CD4-positive, alpha-beta T cell (primary cell): Measurements from ENCODE around the gene KRTAP4-3. TPM values are rescaled to one million over a fixed set of nuclear protein-coding genes. Genes with fewer than 3 reads are reported as not detected.

Experiments used
- ATAC-seq: fragments of 200-7000 bp; cut with Tn5 transposase; one replicate; pipeline ENCODE4 v1.10.0; 2022; ENCODE audit warnings: mild to moderate bottlenecking; ENCODE audit not compliant: poor library complexity
- CTCF ChIA-PET: fragments of 350-600 bp; sonication (Branson Sonifier 250); formaldehyde crosslinking; loops from one replicate; lab custom pipeline; 2021; ENCODE audit warnings: antibody characterized with exemption, inconsistent platforms; lab: Charles Lee
- POLR2A ChIA-PET: fragments of 350-600 bp; sonication (Branson Sonifier 250); formaldehyde crosslinking; loops from one replicate; lab custom pipeline; 2021; ENCODE audit warnings: antibody characterized with exemption, inconsistent platforms; lab: Charles Lee
- DNase-seq, 14 experiments: peaks; one replicate each; pipeline ENCODE4 v3.0.0-alpha.2; 2013 to 2020; ENCODE audit warnings: mixed read lengths in 2 of 14
- H3K27ac ChIP-seq, 2 donors: one replicate each; pipeline versions ENCODE4 v1.5.1 to v1.7.0; 2013; ENCODE audit warnings: low read length in 2 of 2, low read depth in 1 of 2, mild to moderate bottlenecking in 1 of 2
- H3K27me3 ChIP-seq, 2 experiments: 1 replicate in 1 of 2; 2 replicates in 1 of 2; pipeline versions ENCODE4 v1.6.1 to v1.7.0; 2013; ENCODE audit warnings: low read length in 2 of 2, control low read depth in 1 of 2, mild to moderate bottlenecking in 1 of 2, moderate library complexity in 1 of 2; ENCODE audit not compliant: insufficient read depth in 2 of 2, control insufficient read depth in 1 of 2
- H3K36me3 ChIP-seq: one replicate; pipeline ENCODE4 v1.6.1; 2013; ENCODE audit warnings: low read length, control low read depth; ENCODE audit not compliant: insufficient read depth
- H3K4me1 ChIP-seq: one replicate; pipeline ENCODE4 v1.6.1; 2013; ENCODE audit warnings: low read length, control low read depth; ENCODE audit not compliant: insufficient read depth
- H3K4me3 ChIP-seq: one replicate; pipeline ENCODE4 v1.5.1; 2013; ENCODE audit warnings: mild to moderate bottlenecking, low read length, moderate library complexity
- H3K9me3 ChIP-seq, 2 experiments: 1 replicate in 1 of 2; 2 replicates in 1 of 2; pipeline versions ENCODE4 v1.6.1 to v1.7.0; 2013; ENCODE audit warnings: low read length in 2 of 2, mild to moderate bottlenecking in 2 of 2, control low read depth in 1 of 2, moderate library complexity in 1 of 2; ENCODE audit not compliant: control insufficient read depth in 1 of 2, insufficient read depth in 1 of 2
- H3K27ac Mint-ChIP-seq: one replicate; pipeline ENCODE4 v1.8.0; 2020; ENCODE audit warnings: mixed read lengths
- H3K27me3 Mint-ChIP-seq: one replicate; pipeline ENCODE4 v1.8.0; 2021; ENCODE audit warnings: mixed read lengths
- H3K36me3 Mint-ChIP-seq: one replicate; pipeline ENCODE4 v1.8.0; 2021; ENCODE audit warnings: low read depth, mixed read lengths
- H3K4me1 Mint-ChIP-seq: one replicate; pipeline ENCODE4 v1.8.0; 2021; ENCODE audit warnings: low read depth, mixed read lengths
- H3K4me3 Mint-ChIP-seq: one replicate; pipeline ENCODE4 v1.8.0; 2020; ENCODE audit warnings: mild to moderate bottlenecking, mixed read lengths
- H3K9me3 Mint-ChIP-seq: one replicate; pipeline ENCODE4 v1.8.0; 2020; ENCODE audit warnings: mixed read lengths
- CTCF ChIP-seq: fragments of 200-600 bp; IDR thresholded peaks from one replicate; pipeline ENCODE4 v1.8.0; 2022; ENCODE audit warnings: antibody characterized with exemption, mild to moderate bottlenecking
- intact Hi-C, 2 experiments: fragments of 100-400 bp; cut with DNase I in 1 of 2; cut with micrococcal nuclease in 1 of 2; formaldehyde crosslinking; loops; one replicate each; pipeline versions ENCODE4 v1.15.1 to v1.9.0; 2023 to 2025; cut with DNase I, micrococcal nuclease
- total RNA-seq, 174 experiments: library from RNA in 2 of 174; stranded (reverse) in 2 of 174; gene quantifications; one replicate each; pipeline ENCODE4 v1.2.3 and lab custom pipeline; 2021 to 2026

Gene KRTAP4-3
- total RNA-seq, 2 experiments from 2014 or later: not detected

DNA sequence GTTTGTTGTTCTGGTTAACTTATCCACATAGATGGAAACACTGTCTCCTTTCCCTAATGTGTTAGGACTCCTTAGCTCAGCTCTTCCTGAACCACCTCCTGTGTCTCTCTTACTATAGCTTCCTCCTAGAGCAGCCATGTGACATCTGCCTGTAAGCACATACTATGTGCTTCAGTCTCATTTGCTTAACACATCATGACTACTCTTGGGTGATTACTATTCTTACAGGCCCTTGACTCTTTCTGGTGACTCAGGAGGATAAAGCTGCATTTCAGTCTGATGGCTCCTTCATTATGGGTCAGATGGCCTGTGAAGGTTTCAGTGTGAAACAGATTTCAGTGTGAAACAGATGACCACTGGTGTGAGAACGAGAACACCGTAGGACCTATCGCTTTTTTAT lies 10.3 kb upstream of the KRTAP4-3 start:
- H3K27ac ChIP-seq: no peak overlapping the region
- no peak overlapping the region for H3K4me3 ChIP-seq
- ChIA-PET CTCF (no interaction called here), POLR2A (no interaction called here)
- no peak for ATAC-seq
- Mint-ChIP-seq H3K4me3 (no peak overlapping the region), H3K4me1 (no peaks in the 10 kb centered on the region), H3K27ac (no peak overlapping the region), H3K36me3 (no peaks in the 10 kb centered on the region), H3K27me3 (no peaks in the 10 kb centered on the region), H3K9me3 (no peaks in the 10 kb centered on the region)
- no peak for DNase-seq
- no peaks in the 10 kb centered on the region for H3K9me3 ChIP-seq
- TF ChIP-seq CTCF: no peak
- H3K27me3 ChIP-seq: no peaks in the 10 kb centered on the region
- no peaks in the 10 kb centered on the region for H3K4me1 ChIP-seq
- no peaks in the 10 kb centered on the region for H3K36me3 ChIP-seq
- intact Hi-C loops: no loop called here

DNA sequence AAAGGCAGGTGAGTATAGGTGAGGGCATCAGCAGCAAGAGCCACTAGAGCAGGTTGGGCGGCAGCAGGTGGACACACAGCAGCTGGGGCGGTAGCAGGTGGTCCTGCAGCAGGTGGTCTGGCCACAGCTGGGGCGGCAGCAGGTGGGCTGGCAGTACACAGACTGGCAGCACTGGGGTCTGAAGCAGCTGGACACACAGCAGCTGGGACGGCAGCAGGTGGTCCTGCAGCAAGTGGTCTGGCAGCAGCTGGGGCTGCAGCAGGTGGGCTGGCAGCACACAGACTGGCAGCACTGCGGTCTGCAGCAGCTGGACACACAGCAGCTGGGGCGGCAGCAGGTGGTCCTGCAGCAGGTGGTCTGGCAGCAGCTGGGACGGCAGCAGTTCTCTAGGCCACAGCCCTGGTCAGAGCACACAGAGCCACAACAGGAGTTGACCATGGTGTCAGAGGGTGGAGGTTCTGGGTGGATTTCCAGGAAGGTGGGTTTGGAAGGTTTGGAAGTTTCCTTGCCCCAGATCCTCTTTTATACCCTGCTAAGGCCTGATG lies 9.8 kb upstream of the KRTAP4-3 start, which contains the start of gene KRTAP4-2:
Gene KRTAP4-2, minus strand, starts transcription at position 495 of the 545 bp plus-strand sequence. Its CDS starts 57 bp downstream, at position 438.
- Mint-ChIP-seq H3K27ac (no peak within 1 kb of the TSS), H3K27me3 (no peaks in the 10 kb centered on the region), H3K4me3 (no peak within 1 kb of the TSS), H3K9me3 (no peaks in the 10 kb centered on the region), H3K36me3 (no peaks in the 10 kb centered on the region), H3K4me1 (no peaks in the 10 kb centered on the region)
- Histone ChIP-seq H3K27ac (no peak within 1 kb of the TSS), H3K4me3 (no peak within 1 kb of the TSS), H3K4me1 (no peaks in the 10 kb centered on the region), H3K27me3 (no peaks in the 10 kb centered on the region), H3K36me3 (no peaks in the 10 kb centered on the region), H3K9me3 (no peaks in the 10 kb centered on the region)
- CTCF ChIA-PET: no interaction called here
- ATAC-seq: no peak
- POLR2A ChIA-PET: no interaction called here
- TF ChIP-seq CTCF: no peak
- no peak for DNase-seq
- intact Hi-C loops: no loop called here

DNA sequence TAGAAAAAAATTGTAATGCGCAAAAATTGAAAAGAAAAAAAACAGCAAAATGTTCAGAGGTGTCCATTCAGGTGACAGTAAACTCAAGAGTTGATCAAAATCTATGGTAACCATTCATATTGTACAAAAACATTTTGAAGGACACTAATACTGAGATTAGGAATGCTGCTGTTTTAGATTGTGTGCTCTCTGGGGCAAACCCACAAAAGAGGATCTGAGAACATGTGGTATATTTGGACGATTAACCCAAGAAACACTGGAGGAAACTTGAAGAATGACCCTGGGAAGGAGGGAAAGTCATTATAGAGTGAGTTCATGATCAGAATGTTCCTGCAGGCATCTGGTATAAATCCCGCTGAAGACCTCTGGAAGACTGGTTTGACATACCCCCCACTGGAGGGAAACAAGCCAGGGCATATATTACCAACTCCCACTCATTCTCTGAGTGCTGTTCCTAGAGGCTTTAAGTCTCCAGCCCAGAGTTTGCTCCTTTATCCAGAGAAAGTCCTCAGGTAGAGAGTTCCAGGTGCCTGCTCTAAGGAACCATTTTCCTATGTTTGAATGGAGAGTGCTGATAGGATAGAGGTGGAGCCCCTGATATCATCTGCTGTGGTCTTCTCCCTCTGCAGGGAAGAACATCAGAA lies 8.8 kb upstream of the KRTAP4-3 start:
- H3K9me3 ChIP-seq: no peaks in the 10 kb centered on the region
- DNase-seq (no peak), ATAC-seq (no peak)
- Mint-ChIP-seq H3K27me3 (no peaks in the 10 kb centered on the region), H3K27ac (no peak overlapping the region), H3K9me3 (no peaks in the 10 kb centered on the region), H3K36me3 (no peaks in the 10 kb centered on the region), H3K4me1 (no peaks in the 10 kb centered on the region), H3K4me3 (no peak overlapping the region)
- POLR2A ChIA-PET: no interaction called here
- no peaks in the 10 kb centered on the region for H3K27me3 ChIP-seq
- intact Hi-C loops: no loop called here
- no peaks in the 10 kb centered on the region for H3K4me1 ChIP-seq
- no peak for TF ChIP-seq CTCF
- H3K27ac ChIP-seq: no peak overlapping the region
- H3K4me3 ChIP-seq: no peak overlapping the region
- H3K36me3 ChIP-seq: no peaks in the 10 kb centered on the region
- CTCF ChIA-PET: no interaction called here
